Skeletal muscle cell (primary cell): Measurements from ENCODE around the gene PLCB4.

Experiments used
- DNase-seq: peaks from one replicate; pipeline ENCODE4 v3.0.0-alpha.2; 2010; ENCODE audit warnings: low read depth
- H3K4me3 ChIP-seq: 2 replicates; pipeline ENCODE4 v1.5.1; 2011; ENCODE audit warnings: low read depth, mild to moderate bottlenecking, control low read depth, low read length, moderate library complexity

PLCB4 gene

DNA sequence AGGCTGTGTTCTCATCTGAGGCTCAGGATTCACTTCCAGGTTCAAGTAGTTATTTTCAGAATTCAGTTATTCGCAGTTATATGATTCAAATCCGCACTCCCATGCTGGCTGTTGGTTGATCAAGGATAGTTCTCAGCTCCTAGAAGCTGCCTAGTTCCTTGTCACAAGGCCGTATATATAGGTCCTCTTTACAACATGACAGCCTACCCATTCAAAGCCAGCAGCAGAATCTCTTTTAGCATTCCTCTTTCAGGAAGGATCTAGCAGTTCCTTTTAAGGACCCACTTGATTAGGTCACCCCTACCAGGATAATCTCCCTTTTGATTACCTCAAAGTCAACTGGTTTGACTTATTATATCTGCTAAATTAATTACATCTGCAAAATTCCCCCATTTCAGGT, 421.7 kb downstream of the PLCB4 start:
- no peak overlapping the region for H3K4me3 ChIP-seq
- DNase-seq, result no peak

DNA sequence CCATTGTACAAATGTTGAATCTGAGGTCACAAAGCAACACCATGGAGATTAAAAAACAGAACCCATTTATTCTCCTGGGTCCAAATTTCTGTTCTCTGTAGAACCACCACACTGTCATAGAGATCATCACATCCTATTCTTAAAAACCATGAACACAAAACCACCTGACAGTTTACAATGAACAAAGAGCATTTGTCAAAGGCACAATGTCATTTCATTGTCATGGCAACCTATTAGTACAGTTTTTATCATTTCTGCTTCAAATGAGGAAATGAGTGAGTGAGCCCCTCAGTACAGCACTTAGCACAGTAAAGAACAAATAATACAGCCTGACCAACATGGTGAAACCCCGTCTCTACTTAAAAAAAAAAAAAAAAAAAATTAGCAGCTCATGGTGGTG, 422.4 kb downstream of the PLCB4 start:
- no peak overlapping the region for H3K4me3 ChIP-seq
- no peak for DNase-seq

DNA sequence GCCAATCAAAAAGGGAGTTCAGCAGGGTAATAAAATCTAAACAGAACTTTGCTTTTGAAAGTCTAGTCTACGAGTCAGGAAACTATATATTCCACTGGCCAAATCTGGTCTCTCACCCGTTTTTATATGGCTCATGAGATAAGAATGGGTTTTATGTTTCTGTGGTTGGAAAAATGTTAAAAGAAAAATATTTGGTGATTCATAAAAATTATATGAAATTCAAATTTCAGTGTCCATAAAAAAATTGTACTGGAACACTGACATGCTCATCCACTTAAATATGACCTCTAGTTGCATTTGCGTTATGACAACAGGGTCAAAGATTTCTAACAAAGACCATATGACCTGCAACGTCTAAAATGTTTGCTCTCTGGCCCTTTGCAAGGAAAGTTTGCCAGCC, 423.2 kb downstream of the PLCB4 start:
- no peak for DNase-seq
- no peak overlapping the region for H3K4me3 ChIP-seq

DNA sequence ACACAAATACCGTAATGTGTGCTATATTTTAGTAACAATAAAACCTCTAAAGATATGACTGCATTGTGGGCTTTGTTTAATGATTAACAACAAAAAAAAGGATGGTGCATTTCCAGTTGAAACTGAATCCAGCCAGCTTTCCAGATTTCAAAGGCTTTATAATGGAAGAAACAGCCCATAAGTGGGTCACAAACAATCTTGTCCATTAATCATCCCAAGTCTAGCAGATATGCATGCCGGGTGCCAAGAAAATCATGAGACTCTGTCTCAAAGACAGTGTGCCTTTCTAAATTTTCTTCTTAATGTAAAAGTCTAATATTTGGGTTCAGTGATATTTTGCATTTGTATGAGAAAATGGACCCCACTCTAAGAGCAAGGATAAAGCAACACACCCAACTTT, 424.9 kb downstream of the PLCB4 start:
- no peak overlapping the region for H3K4me3 ChIP-seq
- DNase-seq, result no peak

DNA sequence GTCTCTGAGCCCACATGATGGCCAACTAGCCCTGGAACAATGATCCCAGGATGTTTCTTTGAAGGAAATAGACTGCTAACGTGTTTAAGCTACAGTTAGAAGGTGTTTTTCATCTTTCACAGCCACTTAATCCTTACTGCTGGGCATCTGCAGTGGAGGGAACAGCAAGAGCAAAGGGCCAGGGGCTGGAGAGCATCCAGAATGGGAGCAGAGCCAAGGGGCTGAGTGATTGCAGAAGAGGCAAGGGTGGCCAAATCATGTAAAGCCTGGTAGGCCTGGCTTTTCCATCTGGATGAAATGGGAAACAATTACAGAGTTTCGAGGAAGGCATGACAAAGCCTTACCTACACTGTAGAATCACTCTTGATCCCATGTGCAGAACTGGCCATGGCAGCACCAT, 426.8 kb downstream of the PLCB4 start:
- DNase-seq, result no peak
- H3K4me3 ChIP-seq, result no peak overlapping the region

DNA sequence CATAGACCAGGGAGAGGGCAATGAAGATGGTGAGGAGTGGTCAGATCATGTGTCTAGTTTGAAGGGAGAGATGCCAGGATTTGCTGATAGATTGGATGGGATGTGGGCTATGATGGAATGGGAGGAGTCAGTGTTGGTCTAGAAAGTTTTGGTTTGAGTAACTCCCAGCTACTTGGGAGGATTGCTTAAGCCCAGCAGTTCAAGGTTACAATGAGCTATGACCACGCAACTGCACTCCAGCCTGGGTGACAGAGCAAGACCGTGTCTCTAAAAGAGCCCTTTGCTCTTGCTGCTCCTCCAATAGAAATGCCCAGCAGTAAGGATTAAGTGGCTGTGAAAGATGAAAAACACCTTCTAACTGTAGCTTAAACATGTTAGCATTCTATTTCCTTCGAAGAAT, 427.3 kb downstream of the PLCB4 start:
- H3K4me3 ChIP-seq, result no peak overlapping the region
- DNase-seq, result no peak

DNA sequence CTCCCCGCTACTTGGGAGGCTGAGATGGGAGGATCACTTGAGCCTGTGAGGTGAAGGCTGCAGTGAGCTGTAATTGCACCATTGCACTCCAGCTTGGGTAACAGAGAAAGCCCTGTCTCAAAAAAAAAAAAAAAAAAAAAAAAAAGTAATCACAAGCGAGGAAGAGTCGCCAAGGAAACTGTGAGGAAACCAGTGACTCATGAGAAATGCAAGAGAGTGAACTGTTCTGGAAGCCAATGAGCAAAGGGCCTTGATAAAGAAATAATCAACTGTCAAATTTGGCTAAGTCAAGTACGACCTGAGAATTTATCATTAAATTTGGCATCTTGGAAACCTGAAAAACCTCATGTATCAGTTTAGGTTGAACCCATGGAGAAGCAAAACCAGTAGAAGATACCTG, 429.4 kb downstream of the PLCB4 start:
- H3K4me3 ChIP-seq, result no peak overlapping the region
- no peak for DNase-seq

DNA sequence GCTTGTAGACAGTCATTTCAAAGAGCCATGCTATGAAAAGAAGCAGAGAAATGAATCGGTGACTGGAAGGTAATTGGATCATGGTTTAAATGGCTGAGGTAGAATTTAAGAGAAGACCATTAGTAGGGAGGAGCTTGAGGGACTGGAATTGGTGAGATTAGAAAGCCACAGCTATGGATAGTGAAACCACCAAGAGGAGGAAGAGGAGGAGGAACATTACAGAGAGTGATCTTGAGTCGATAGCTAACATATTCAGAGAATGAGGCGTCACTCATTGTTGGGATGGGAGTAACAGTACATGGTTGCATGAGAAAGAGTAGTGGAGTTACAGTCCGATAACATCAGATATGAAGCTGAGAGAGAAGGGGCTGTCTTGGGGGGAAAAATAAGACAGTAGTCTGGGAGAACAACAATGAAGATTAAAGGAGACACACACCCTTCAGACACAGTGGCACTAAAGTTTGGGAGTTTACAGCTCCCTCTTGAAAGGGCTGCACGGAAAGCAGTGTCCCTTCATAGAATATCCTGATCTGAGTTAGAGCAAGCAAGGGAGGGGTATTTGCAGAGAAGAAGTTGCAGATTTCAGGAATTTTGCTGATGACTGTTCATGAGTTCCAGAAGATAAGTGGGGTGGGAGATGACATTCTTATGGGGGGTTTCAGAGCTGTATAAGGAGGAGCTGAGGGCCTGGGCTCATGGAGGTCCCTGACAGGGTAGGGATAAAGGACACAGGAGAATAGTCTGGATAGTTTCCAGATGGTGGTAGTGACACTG, 430.4 kb downstream of the PLCB4 start:
- DNase-seq, result no peak
- no peak overlapping the region for H3K4me3 ChIP-seq

DNA sequence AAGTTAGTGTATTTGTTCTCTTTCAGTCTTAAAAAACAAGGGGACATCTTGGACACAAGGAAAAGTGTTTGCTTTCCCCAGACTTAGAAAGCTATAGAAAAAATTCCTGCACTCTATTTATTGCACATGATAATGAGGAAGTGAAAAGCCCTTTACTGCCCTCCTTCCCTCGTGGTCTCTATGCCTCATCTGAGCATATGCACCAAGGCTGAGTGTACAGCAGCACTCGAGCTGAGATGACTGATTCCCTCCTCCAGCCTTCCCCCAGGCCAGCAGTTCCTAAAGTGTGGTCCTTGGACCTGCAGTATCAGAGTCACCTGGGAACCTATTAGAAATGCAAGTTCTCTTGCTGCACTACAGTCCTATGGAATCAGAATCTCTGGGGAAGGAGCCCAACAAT, 431.2 kb downstream of the PLCB4 start:
- no peak overlapping the region for H3K4me3 ChIP-seq
- DNase-seq, result no peak

DNA sequence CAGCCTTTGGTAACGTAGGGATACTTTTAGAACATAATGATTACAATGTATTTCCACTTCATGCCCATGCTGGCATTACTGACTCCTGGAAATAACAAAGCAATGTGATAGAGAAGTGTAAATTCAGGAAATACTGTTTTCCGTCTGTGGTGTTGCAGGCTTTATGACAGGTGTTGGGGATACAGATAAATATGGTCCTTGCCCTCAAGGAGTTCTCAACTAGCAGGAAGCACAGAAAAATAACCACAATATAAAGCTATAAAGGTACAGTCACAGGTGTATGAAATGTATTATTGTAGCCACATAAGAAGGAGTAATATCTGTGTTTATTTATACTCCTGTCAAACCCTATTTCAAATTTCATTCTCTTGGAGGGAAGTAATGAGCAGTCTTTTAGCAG, 432.6 kb downstream of the PLCB4 start:
- no peak overlapping the region for H3K4me3 ChIP-seq
- no peak for DNase-seq

DNA sequence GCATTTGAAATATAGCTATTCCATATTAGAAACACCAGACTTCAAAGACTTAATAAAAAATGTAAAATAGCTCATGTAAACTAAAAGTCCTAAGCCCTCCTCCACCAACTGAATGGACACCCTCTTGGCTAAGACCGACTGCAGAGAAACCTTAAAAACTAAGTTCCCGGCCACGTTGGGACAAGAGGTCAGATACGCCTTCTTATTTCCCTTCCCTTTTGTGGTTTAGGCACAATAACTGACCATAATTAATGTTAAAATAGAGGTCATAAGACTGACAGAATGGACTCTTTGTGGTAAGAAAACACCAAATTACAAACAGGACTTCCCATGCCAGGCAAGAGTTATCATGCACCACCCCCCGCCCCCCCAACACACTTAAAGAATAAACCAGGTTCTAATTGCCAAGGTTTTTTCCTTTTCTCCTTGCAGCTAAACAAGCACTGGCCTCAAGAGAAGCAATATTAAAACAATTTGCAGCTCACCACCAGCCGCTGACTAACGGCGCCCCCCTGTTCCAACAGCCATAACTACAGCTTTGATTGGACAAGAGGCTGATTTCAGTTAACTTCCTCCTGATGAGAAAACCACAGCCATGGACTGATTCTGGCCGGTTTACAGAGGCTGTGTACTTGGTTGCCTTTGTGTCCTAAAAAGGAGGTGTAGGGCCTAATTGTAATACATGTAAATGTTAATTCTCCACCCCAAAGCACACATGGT, 434.8 kb downstream of the PLCB4 start:
- H3K4me3 ChIP-seq, result no peak overlapping the region
- no peak for DNase-seq

DNA sequence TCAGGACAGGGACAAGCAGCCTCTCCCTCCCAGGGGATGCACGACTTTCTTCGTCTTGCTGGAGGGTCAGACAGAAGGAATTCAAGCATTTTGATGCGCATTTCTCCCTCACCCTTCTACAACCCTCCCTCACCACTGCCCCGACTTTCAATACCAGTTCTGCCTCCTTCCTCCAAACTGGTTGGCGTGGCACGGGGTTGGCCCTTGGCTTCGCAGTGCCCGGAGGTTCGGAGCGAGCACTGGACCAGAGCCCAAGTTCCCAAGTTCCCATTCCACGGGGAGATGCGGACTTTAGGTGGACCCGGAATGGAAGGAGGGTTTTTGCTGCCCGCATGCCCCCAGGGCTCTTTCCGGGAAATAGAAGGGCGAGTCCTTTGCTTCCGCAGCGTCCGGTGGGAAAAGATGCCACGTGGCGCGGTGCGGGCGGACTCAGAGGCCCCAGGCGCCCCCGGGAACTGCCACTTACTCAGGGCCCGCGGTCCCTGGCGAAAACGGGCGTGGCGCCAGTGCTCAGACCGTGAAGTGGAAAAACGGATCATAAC, 437.5 kb downstream of the PLCB4 start:
- no peak for DNase-seq
- peak overlapping the region; percentile 9 for H3K4me3 ChIP-seq

DNA sequence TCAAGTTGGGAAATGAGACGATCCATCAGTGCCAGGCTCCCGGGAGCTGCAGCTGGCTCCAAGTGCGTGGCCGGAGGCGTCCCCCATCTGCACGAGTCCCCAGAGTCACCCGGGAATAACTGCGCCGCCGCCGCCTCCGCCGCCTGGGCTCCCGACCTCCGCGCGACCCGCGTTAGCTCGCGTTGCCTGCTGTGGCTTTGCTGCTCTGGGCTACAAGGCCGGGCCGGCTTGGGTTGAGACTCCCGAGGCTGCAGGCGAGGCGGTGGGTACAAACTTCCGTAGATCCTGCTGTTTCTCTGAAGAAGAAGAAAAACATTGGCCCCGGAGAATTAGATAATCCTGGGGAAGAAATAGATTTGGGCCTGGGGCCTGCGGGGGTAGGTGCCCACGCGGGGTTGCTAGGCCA, 438.1 kb downstream of the PLCB4 start:
- no peak for DNase-seq
- H3K4me3 ChIP-seq, result peak overlapping the region; percentile 9

DNA sequence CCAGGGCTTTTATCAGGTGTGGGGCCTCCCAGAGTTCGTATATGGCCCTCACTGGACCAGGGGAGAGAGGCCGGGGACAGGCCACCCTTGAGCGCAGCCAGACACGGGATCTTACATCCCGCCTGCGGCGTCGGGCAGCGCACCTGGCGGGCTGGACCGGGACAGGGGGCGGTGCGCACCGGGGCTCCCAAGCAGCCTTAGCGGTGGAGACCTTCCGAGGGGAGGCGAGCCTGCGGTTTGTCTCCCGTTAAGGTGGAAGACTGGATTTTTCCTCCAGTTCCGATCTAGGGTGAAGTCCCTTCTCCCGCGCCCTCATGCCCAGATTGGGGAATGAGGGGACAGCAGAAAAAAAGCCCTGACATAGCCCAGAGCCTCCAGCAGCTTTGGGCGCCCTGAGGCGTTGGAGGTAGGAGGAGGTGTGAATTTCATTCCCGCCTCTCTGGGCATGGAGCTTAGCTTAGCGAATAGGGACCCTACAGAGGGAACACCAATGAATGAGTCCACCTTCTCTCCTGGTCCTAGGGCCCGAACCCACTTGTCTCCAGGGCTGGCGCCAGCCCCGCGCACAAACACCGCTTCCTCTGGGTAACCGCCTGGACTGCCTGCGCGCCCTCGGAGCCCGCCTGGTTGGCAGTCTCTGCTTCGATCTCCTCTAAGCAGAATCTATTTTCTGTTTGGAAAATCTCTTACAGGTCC, 438.8 kb downstream of the PLCB4 start:
- H3K4me3 ChIP-seq, result no peak overlapping the region
- no peak for DNase-seq

DNA sequence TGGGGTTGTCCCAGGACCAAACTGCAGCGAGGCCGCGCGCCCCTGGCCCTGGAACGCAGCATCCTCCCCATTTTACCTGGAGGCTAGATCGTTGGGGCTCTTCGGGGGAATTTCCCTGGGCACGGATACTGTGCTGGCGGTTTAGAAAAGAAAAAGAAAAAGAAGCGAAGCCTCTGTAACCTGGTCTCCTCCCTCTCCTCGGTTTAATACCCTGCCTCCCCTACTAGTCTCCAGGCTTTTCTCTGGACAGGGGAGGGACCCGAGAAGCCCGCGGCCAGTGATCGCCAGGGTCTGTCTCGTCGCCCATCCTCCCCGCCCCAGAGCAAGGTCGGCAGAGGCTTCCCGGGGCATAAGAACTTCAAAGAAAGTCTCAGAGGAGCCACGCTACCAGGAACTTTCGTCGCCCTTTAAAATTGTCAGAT, 439.4 kb downstream of the PLCB4 start:
- H3K4me3 ChIP-seq, result no peak overlapping the region
- DNase-seq, result no peak

DNA sequence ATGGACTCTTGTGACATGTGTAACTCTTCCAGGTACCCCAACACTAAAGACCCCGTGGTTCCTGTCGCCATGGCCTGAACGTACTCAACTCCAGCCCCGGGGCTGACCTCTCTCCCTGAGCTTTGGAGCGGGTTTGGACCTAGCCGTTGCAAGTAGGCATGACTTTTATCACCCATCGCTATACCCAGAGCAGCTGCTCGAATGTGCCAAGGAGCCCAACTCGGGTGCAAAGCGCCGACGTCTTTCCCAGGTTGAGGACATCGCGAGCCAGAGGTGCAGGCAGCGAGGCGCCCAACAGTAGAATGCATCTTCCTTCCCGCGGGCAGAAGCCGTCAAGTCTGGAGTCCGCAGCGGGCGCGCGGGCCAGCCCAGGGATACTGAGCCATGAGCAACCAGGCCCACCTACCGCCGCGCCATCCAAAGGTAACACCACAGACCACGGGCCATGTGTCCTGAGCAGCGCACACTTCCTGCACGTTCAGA, 439.9 kb downstream of the PLCB4 start:
- H3K4me3 ChIP-seq, result no peak overlapping the region
- no peak for DNase-seq

DNA sequence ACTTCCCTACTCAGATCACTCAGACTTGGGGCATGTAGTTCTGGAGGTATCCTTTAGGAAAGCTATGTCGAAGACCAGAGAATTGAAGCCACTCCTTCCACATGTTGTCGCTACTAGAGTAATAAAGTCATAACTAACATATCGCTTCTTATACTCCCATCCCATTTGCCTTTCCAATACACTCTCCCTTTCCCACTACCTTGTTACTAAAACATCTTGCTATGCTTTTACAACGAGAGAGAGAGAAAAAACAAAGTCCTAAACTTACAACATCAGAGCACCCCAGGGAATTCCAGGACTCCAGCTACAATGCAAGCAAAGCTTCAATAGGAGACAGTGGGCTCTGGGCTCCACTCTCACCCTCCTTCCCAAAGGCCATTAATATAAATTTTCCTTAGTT, 440.4 kb downstream of the PLCB4 start:
- no peak for DNase-seq
- H3K4me3 ChIP-seq, result no peak overlapping the region

DNA sequence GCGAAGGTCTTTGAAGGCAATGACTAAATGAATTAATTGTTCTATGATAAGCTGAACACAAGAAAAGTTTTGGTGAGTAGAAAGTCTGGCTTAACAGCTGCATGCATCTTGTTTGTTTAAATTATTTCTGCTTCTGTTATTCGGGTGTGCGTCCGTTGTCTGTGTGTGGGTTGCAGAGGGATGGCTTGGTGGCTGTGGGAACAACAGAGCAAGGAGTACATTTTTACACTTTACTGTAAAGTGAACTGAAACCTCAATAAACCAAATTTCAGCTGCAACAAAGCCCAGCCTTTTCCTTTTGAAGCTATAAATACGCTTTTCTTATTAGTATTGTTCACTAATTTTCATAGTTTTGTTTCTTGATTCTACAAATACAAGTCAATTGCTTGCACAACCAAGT, 442.0 kb downstream of the PLCB4 start:
- no peak overlapping the region for H3K4me3 ChIP-seq
- DNase-seq, result no peak

DNA sequence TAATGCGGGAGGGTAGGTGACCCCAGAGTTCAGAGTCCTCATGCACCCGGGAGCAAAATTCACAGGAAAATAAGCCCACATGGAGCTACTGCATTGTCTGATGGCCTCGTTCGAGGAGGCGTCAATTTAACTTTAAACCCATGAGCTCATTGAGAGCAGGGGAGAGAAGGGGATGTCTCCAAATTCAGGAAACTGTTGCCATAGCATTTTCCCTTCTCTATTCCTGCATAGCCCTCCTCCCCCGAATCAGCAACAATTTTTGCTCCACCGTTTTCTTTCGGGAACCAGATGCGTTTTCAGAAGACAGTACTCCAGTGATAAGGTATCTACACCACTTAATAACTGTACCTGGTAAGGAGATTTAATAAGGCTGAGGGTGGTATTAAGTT, 445.2 kb downstream of the PLCB4 start:
- H3K4me3 ChIP-seq, result no peak overlapping the region
- no peak for DNase-seq

DNA sequence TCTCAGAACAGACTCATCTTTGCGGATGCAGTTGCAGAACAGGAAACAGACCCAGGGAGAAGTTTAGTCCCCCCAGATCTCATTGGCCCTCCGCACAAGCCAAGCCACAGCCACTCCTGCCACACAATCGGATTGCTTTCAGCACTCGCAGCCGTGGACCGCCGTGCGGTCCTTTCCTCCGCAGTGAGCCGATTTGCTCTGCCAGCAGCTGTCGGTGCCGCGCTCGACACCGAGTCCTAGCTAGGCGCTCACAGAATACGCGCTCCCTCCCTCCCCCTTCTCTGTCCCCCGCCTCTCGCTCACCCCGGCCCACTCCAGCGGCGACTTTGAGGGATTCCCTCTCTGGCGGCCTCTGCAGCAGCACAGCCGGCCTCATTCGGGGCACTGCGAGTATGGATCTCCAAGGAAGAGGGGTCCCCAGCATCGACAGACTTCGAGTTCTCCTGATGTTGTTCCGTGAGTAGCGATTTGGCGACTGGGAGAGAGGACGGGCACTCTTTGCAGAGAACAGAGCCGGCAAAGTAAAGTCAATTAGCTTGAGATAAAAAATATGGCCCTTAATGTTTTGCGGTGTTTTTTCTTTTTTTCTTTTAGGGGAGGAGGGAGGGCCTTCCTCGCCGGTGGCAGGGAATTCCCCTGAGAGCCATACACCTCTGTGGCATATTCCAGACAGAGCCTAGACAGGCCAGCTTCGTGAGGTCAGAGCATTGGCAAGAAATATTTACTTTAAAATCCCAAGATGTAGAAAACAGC, 445.8 kb downstream of the PLCB4 start, which contains the start of gene LAMP5:
TSS of gene LAMP5 (plus strand) at position 130 of the 753 bp plus-strand sequence. CDS start at position 393, 263 bp downstream.
- no peak for DNase-seq
- peak within 1 kb of the TSS; percentile 20 for H3K4me3 ChIP-seq
